K562 (cell line): ENCODE data around the gene FTO. TPM values are rescaled to one million over a fixed set of nuclear protein-coding genes. Genes with fewer than 3 reads are reported as not detected.

ENCODE experiments used
- ATAC-seq: fragments of 200-7000 bp; cut with Tn5 transposase; 3 replicates; pipeline ENCODE4 v1.9.1; 2020; ENCODE audit warnings: moderate library complexity
- BruUV-seq: library from RNA; stranded (reverse); fragments of 400-500 nt; replicated peaks from 2 replicates; lab custom pipeline; 2021; lab: Mats Ljungman, UMichigan
- CTCF ChIA-PET: fragments of 300-600 bp; formaldehyde crosslinking; extraction: SDS; loops from one replicate; lab custom pipeline; 2021; ENCODE audit warnings: low intra/inter-chr PET ratio; lab: Yijun Ruan, JAX
- POLR2A ChIA-PET: fragments of 300-600, 350-650 bp; sonication (Branson Sonifier 250); formaldehyde crosslinking; extraction: SDS; loops from one replicate; lab custom pipeline; 2021; ENCODE audit warnings: antibody characterized with exemption, inconsistent platforms; lab: Yijun Ruan, JAX
- DNase-seq, 4 experiments: peaks; one replicate each; pipeline versions ENCODE4 v3.0.0 to v3.0.0-alpha.2; 2011 to 2018; ENCODE audit warnings: low spot score in 3 of 4, mixed read lengths in 3 of 4; ENCODE audit errors: extremely low read depth in 1 of 4
- FAIRE-seq: peaks from 2 replicates; lab custom pipeline; 2011; peaks lifted over from hg19 to GRCh38; lab: Jason Lieb, UNC
- H2AFZ ChIP-seq: 2 replicates; pipeline ENCODE4 v1.6.0; 2011; ENCODE audit warnings: low read depth, low read length, control low read depth, inconsistent platforms
- H3K27ac ChIP-seq: fragments of 200-600 bp; 3 replicates; pipeline ENCODE4 v1.8.0; 2011; ENCODE audit warnings: low read depth, mild to moderate bottlenecking, control low read depth, inconsistent platforms, low read length, moderate library complexity, mixed read lengths; ENCODE audit errors: extremely low read depth
- H3K27me3 ChIP-seq, 2 experiments: fragments of 300-600 bp in 1 of 2; 2 replicates in 1 of 2; 3 replicates in 1 of 2; pipeline versions ENCODE4 v1.6.0 to v1.8.0; 2011; ENCODE audit warnings: inconsistent platforms in 2 of 2, low read length in 2 of 2, mild to moderate bottlenecking in 1 of 2, mixed read lengths in 1 of 2, moderate library complexity in 1 of 2; ENCODE audit not compliant: control insufficient read depth in 2 of 2, insufficient read depth in 2 of 2
- H3K36me3 ChIP-seq: fragments of 300-600 bp; 3 replicates; pipeline ENCODE4 v1.8.0; 2011; ENCODE audit warnings: mild to moderate bottlenecking, low read length, inconsistent platforms; ENCODE audit not compliant: control insufficient read depth, insufficient read depth
- H3K4me1 ChIP-seq, 2 experiments: fragments of 200-600 bp in 1 of 2; replicated peaks in 1 of 2; 2 replicates in 1 of 2; 3 replicates in 1 of 2; pipeline versions ENCODE4 v1.5.1 to v1.8.0; 2011; ENCODE audit warnings: inconsistent platforms in 2 of 2, low read length in 2 of 2, mild to moderate bottlenecking in 1 of 2, mixed read lengths in 1 of 2, moderate library complexity in 1 of 2; ENCODE audit not compliant: control insufficient read depth in 2 of 2, insufficient read depth in 2 of 2
- H3K4me2 ChIP-seq: 2 replicates; pipeline ENCODE4 v1.6.1; 2011; ENCODE audit warnings: low read length, control low read depth, inconsistent platforms, mixed read lengths; ENCODE audit not compliant: insufficient read depth
- H3K4me3 ChIP-seq: fragments of 200-600 bp; sonication (generic), shearing (Covaris generic); 2 replicates; pipeline ENCODE4 v1.5.1; 2016; ENCODE audit warnings: control low read depth, inconsistent platforms
- H3K79me2 ChIP-seq: fragments of 200-600 bp; 3 replicates; pipeline ENCODE4 v1.8.0; 2011; ENCODE audit warnings: low read length, inconsistent platforms; ENCODE audit not compliant: control insufficient read depth, insufficient read depth
- H3K9ac ChIP-seq, 2 experiments: 2 replicates each; pipeline versions ENCODE4 v1.6.0 to v1.6.1; 2011; ENCODE audit warnings: low read depth in 2 of 2, low read length in 2 of 2, control low read depth in 1 of 2, inconsistent platforms in 1 of 2, mild to moderate bottlenecking in 1 of 2, mixed read lengths in 1 of 2; ENCODE audit not compliant: insufficient read depth in 1 of 2
- H3K9me1 ChIP-seq: one replicate; pipeline ENCODE4 v1.6.0; 2011; ENCODE audit warnings: inconsistent platforms, mild to moderate bottlenecking, low read length, moderate library complexity; ENCODE audit not compliant: control insufficient read depth, insufficient read depth
- H3K9me3 ChIP-seq: replicated peaks from 2 replicates; pipeline ENCODE4 v1.5.1; 2011; ENCODE audit warnings: low read depth, low read length, inconsistent platforms; ENCODE audit not compliant: control insufficient read depth, insufficient read depth
- H4K20me1 ChIP-seq: replicated peaks from 2 replicates; pipeline ENCODE4 v1.6.1; 2011; ENCODE audit warnings: low read length, inconsistent platforms, mixed read lengths; ENCODE audit not compliant: control insufficient read depth, insufficient read depth
- BCOR ChIP-seq: fragments of 450-650 bp; IDR thresholded peaks from 2 replicates; pipeline ENCODE4 v1.6.1; 2016
- ETV6 ChIP-seq, 3 experiments: fragments of 150-350 bp in 1 of 3; sonication (generic) in 1 of 3; formaldehyde crosslinking in 1 of 3; IDR thresholded peaks; 2 replicates each; pipeline versions ENCODE4 v1.6.1 to v1.8.0; 2014 to 2022; ENCODE audit warnings: borderline replicate concordance in 2 of 3, low read depth in 2 of 3, antibody characterized with exemption in 1 of 3, low read length in 1 of 3, mild to moderate bottlenecking in 1 of 3, missing genetic modification reagents in 1 of 3
- FOXJ2 ChIP-seq: fragments of 200-800 bp; sonication (Bioruptor generic); IDR thresholded peaks from 2 replicates; pipeline ENCODE4 v1.6.1; 2016; ENCODE audit warnings: missing genetic modification characterization, missing compliant biosample characterization
- GATA2 ChIP-seq: sonication (generic); formaldehyde crosslinking; IDR thresholded peaks from 2 replicates; pipeline ENCODE4 v1.4.0; 2020; ENCODE audit warnings: mild to moderate bottlenecking, missing genetic modification reagents
- HOXB6 ChIP-seq: fragments of 250-450 bp; sonication (Bioruptor Pico); IDR thresholded peaks from 2 replicates; pipeline ENCODE4 v1.5.1; 2022; ENCODE audit warnings: mild to moderate bottlenecking, borderline replicate concordance
- L3MBTL2 ChIP-seq: fragments of 450-650 bp; IDR thresholded peaks from 2 replicates; pipeline ENCODE4 v1.6.1; 2016; ENCODE audit warnings: mild to moderate bottlenecking, moderate library complexity
- NELFE ChIP-seq: IDR thresholded peaks from 2 replicates; pipeline ENCODE4 v1.6.1; 2011; ENCODE audit warnings: mild to moderate bottlenecking; ENCODE audit not compliant: insufficient read depth, insufficient read length
- NFATC3 ChIP-seq: fragments of 450-650 bp; IDR thresholded peaks from 2 replicates; pipeline ENCODE4 v1.6.1; 2017; ENCODE audit warnings: mild to moderate bottlenecking
- NR2F6 ChIP-seq: fragments of 450-650 bp; formaldehyde crosslinking; IDR thresholded peaks from 2 replicates; pipeline ENCODE4 v1.4.0; 2020; ENCODE audit warnings: mild to moderate bottlenecking
- SAFB ChIP-seq: fragments of 200-400 bp; formaldehyde crosslinking; IDR thresholded peaks from 2 replicates; pipeline ENCODE4 v1.6.1; 2017; ENCODE audit warnings: low read depth, low read length, borderline replicate concordance
- SMARCB1 ChIP-seq: IDR thresholded peaks from 2 replicates; pipeline ENCODE4 v1.6.1; 2011; ENCODE audit warnings: improper control_type of control experiment, low read depth; ENCODE audit not compliant: insufficient read length
- SMARCE1 ChIP-seq: fragments of 450-650 bp; IDR thresholded peaks from 2 replicates; pipeline ENCODE4 v1.7.1; 2016; ENCODE audit warnings: mild to moderate bottlenecking
- TEAD4 ChIP-seq, 2 experiments: sonication (generic) in 1 of 2; formaldehyde crosslinking in 1 of 2; IDR thresholded peaks; 2 replicates each; pipeline versions ENCODE4 v1.6.1 to v1.8.0; 2012 to 2022; ENCODE audit warnings: borderline replicate concordance in 1 of 2, inconsistent platforms in 1 of 2, low read length in 1 of 2, mild to moderate bottlenecking in 1 of 2, missing genetic modification reagents in 1 of 2
- ZNF197 ChIP-seq: fragments of 200-800 bp; sonication (Bioruptor generic); IDR thresholded peaks from 2 replicates; pipeline ENCODE4 v1.6.1; 2016; ENCODE audit warnings: low read depth, missing genetic modification characterization, missing compliant biosample characterization
- ZNF764 ChIP-seq: fragments of 250-450 bp; sonication (Bioruptor Pico); IDR thresholded peaks from 2 replicates; pipeline ENCODE4 v1.4.0; 2020; ENCODE audit warnings: low read depth, mild to moderate bottlenecking, moderate library complexity
- ZNF79 ChIP-seq: fragments of 250-450 bp; sonication (Bioruptor Pico); IDR thresholded peaks from 2 replicates; pipeline ENCODE4 v1.4.0; 2020; ENCODE audit warnings: low read depth, mild to moderate bottlenecking, moderate library complexity
- WGBS: fragments of 100-300 bp; shearing (Covaris generic); methylation state at CpG from one replicate; pipeline ENCODE4 v1.1.6; 2016; ENCODE audit warnings: low coverage, mixed read lengths; ENCODE audit not compliant: insufficient coverage; ENCODE audit errors: missing lambda C conversion rate; 5-methylcytosine and 5-hydroxymethylcytosine counted together
- in situ Hi-C: fragments of 300-500 bp; cut with MboI; formaldehyde crosslinking; loops from 4 replicates; pipeline ENCODE4 v1.15.0; 2018; ENCODE audit warnings: inconsistent platforms, mixed read lengths
- intact Hi-C: fragments of 100-400 bp; cut with micrococcal nuclease; formaldehyde crosslinking; loops from 2 replicates; pipeline ENCODE4 v1.14.2; 2022
- polyA plus RNA-seq, 8 experiments: library from polyadenylated mRNA; depleted of rRNA in 4 of 8; stranded (reverse) in 5 of 8; unstranded in 3 of 8; fragments of >200 nt; fragmentation: Nextera tagmentation in 2 of 8; fragmentation: Illumina TruSeq in 1 of 8; extraction: Ambion mirVana in 2 of 8; extraction: Trizol in 1 of 8; gene quantifications; 2 replicates each; pipeline versions ENCODE4 v1.2.1 to v1.2.3, GENCODE V29; 2011 to 2014; ENCODE audit warnings: inconsistent platforms in 1 of 8, missing spikeins in 1 of 8
- total RNA-seq, 7 experiments: library from RNA; depleted of rRNA in 6 of 7; stranded (reverse); fragments of >200 nt in 6 of 7; fragmentation: Illumina TruSeq in 2 of 7; extraction: Trizol in 2 of 7; gene quantifications; 2 replicates each; pipeline versions ENCODE4 v1.2.1 to v1.2.3, GENCODE V29; 2011 to 2021; ENCODE audit warnings: low replicate concordance in 1 of 7
- TF ChIP-seq, protein P1 (sequence below), 2 experiments: IDR thresholded peaks; 2 replicates each; pipeline ENCODE4 v1.6.1; 2012; ENCODE audit warnings: improper control_type of control experiment in 2 of 2, low read depth in 2 of 2, low read length in 2 of 2, borderline replicate concordance in 1 of 2
- TF ChIP-seq, protein P2 (sequence below): sonication (generic); formaldehyde crosslinking; IDR thresholded peaks from 2 replicates; pipeline ENCODE4 v1.8.0; 2023; ENCODE audit warnings: mild to moderate bottlenecking, missing genetic modification reagents

FTO gene
- total and polyA plus RNA-seq, 9 of the 15 experiments (the other 6 are each of a cell fraction or from before 2014, with no cell fraction given), result 11.3 to 27.7 (median 25.5) TPM

DNA sequence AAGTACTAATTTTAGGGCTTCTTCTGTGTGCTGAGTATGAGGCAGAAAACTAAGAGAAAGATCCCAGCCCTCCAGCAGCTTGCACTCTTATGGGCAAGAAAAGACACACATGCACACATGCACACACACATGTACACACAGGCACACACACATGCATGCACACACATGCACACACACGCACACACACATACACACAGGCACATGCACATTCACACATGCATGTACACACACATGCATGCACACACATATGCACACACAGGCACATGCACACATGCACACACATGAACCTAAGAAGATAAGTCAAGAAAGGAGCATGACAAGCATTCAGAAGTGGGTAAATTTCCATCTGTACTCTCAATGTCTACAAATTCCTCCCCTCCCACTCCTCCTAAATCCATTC is 452.4 kb downstream of the FTO start:
- no peaks in the 10 kb centered on the region for H3K4me1 ChIP-seq
- 0% methylated on average over 1 of the region's 1 CpG for WGBS
- peaks cover 13 to 39% of the 10 kb centered on the region in 2 experiments for H3K27me3 ChIP-seq
- no peaks in the 10 kb centered on the region for H3K79me2 ChIP-seq
- TF ChIP-seq ZNF79, result no peak
- no peak for TF ChIP-seq ZNF764
- no peak for TF ChIP-seq HOXB6
- no peak for TF ChIP-seq SMARCB1
- TF ChIP-seq NFATC3, result no peak
- no peak for TF ChIP-seq ZNF197
- no peak for TF ChIP-seq GATA2 (CRISPR knock-in tag)
- TF ChIP-seq SAFB, result no peak
- TF ChIP-seq, protein P1, sequence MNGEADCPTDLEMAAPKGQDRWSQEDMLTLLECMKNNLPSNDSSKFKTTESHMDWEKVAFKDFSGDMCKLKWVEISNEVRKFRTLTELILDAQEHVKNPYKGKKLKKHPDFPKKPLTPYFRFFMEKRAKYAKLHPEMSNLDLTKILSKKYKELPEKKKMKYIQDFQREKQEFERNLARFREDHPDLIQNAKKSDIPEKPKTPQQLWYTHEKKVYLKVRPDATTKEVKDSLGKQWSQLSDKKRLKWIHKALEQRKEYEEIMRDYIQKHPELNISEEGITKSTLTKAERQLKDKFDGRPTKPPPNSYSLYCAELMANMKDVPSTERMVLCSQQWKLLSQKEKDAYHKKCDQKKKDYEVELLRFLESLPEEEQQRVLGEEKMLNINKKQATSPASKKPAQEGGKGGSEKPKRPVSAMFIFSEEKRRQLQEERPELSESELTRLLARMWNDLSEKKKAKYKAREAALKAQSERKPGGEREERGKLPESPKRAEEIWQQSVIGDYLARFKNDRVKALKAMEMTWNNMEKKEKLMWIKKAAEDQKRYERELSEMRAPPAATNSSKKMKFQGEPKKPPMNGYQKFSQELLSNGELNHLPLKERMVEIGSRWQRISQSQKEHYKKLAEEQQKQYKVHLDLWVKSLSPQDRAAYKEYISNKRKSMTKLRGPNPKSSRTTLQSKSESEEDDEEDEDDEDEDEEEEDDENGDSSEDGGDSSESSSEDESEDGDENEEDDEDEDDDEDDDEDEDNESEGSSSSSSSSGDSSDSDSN (IDR thresholded peaks at IDR 0.05; ENCODE audit: borderline replicate concordance in 1 of 2, low read depth in 2 of 2, low read length in 2 of 2), result no peak
- TF ChIP-seq FOXJ2, result no peak
- TF ChIP-seq ETV6 (IDR thresholded peaks at IDR 0.05; ENCODE audit: borderline replicate concordance in 1 of 2, low read depth in 2 of 2, low read length in 1 of 2), result no peak
- no peak for TF ChIP-seq ETV6 (CRISPR knock-in tag; IDR thresholded peaks at IDR 0.05; ENCODE audit: borderline replicate concordance)
- no peak for TF ChIP-seq NR2F6 (CRISPR knock-in tag)
- TF ChIP-seq L3MBTL2, result no peak
- TF ChIP-seq SMARCE1, result no peak
- no peak for TF ChIP-seq TEAD4 (IDR thresholded peaks at IDR 0.05; ENCODE audit: low read length)
- no peak for TF ChIP-seq TEAD4 (CRISPR knock-in tag; IDR thresholded peaks at IDR 0.05; ENCODE audit: borderline replicate concordance)
- no peak for TF ChIP-seq NELFE
- no peak for TF ChIP-seq BCOR
- TF ChIP-seq, protein P2, sequence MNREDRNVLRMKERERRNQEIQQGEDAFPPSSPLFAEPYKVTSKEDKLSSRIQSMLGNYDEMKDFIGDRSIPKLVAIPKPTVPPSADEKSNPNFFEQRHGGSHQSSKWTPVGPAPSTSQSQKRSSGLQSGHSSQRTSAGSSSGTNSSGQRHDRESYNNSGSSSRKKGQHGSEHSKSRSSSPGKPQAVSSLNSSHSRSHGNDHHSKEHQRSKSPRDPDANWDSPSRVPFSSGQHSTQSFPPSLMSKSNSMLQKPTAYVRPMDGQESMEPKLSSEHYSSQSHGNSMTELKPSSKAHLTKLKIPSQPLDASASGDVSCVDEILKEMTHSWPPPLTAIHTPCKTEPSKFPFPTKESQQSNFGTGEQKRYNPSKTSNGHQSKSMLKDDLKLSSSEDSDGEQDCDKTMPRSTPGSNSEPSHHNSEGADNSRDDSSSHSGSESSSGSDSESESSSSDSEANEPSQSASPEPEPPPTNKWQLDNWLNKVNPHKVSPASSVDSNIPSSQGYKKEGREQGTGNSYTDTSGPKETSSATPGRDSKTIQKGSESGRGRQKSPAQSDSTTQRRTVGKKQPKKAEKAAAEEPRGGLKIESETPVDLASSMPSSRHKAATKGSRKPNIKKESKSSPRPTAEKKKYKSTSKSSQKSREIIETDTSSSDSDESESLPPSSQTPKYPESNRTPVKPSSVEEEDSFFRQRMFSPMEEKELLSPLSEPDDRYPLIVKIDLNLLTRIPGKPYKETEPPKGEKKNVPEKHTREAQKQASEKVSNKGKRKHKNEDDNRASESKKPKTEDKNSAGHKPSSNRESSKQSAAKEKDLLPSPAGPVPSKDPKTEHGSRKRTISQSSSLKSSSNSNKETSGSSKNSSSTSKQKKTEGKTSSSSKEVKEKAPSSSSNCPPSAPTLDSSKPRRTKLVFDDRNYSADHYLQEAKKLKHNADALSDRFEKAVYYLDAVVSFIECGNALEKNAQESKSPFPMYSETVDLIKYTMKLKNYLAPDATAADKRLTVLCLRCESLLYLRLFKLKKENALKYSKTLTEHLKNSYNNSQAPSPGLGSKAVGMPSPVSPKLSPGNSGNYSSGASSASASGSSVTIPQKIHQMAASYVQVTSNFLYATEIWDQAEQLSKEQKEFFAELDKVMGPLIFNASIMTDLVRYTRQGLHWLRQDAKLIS, result no peak
- no peak overlapping the region for H3K4me2 ChIP-seq
- no peaks in the 10 kb centered on the region for H4K20me1 ChIP-seq
- no peaks in the 10 kb centered on the region for H3K9me1 ChIP-seq
- no peak overlapping the region for H3K9ac ChIP-seq
- CTCF ChIA-PET, result no interaction called here
- H2AFZ ChIP-seq, result no peak overlapping the region
- intact Hi-C loops, result no loop called here
- no peak for DNase-seq
- no TSS peak for BruUV-seq
- POLR2A ChIA-PET, result no interaction called here
- H3K36me3 ChIP-seq, result no peaks in the 10 kb centered on the region
- FAIRE-seq, result no peak
- H3K9me3 ChIP-seq, result no peaks in the 10 kb centered on the region
- in situ Hi-C loops, result no loop called here
- no peak for ATAC-seq
- no peak overlapping the region for H3K4me3 ChIP-seq
- no peak overlapping the region for H3K27ac ChIP-seq
